Neuronal stem cell (in vitro differentiated cells): Measurements from ENCODE around the gene NTN4.

Experiments used
- DNase-seq: peaks from one replicate; pipeline ENCODE4 v3.0.0-alpha.2; 2013; ENCODE audit warnings: low spot score
- H2AFZ ChIP-seq: one replicate; pipeline ENCODE4 v1.6.1; 2013; ENCODE audit warnings: mild to moderate bottlenecking, low read length, inconsistent platforms
- H2AK5ac ChIP-seq: 2 replicates; pipeline ENCODE4 v1.6.1; 2013; ENCODE audit warnings: low read depth, mild to moderate bottlenecking, inconsistent platforms, low read length, moderate library complexity, mixed read lengths
- H2BK120ac ChIP-seq: 2 replicates; pipeline ENCODE4 v1.6.1; 2013; ENCODE audit warnings: low read depth, mild to moderate bottlenecking, inconsistent platforms, low read length, moderate library complexity, mixed read lengths
- H2BK12ac ChIP-seq: one replicate; pipeline ENCODE4 v1.6.1; 2013; ENCODE audit warnings: low read length, inconsistent platforms
- H2BK15ac ChIP-seq: 2 replicates; pipeline ENCODE4 v1.6.1; 2013; ENCODE audit warnings: mild to moderate bottlenecking, low read length, inconsistent platforms, mixed read lengths
- H2BK5ac ChIP-seq: one replicate; pipeline ENCODE4 v1.6.1; 2013; ENCODE audit warnings: inconsistent platforms, mild to moderate bottlenecking, low read length, moderate library complexity
- H3K14ac ChIP-seq: one replicate; pipeline ENCODE4 v1.6.1; 2013; ENCODE audit warnings: low read length, inconsistent platforms
- H3K18ac ChIP-seq: 2 replicates; pipeline ENCODE4 v1.6.1; 2013; ENCODE audit warnings: low read length, inconsistent platforms
- H3K23ac ChIP-seq: 2 replicates; pipeline ENCODE4 v1.6.1; 2013; ENCODE audit warnings: low read depth, mild to moderate bottlenecking, mixed read lengths, low read length, inconsistent platforms; ENCODE audit not compliant: poor library complexity
- H3K27ac ChIP-seq: replicated peaks from 3 replicates; pipeline ENCODE4 v1.5.1; 2013; ENCODE audit warnings: low read length, inconsistent platforms
- H3K27me3 ChIP-seq, 3 experiments: 2 replicates each; pipeline ENCODE4 v1.6.1; 2013; ENCODE audit warnings: low read length in 3 of 3, mild to moderate bottlenecking in 2 of 3, inconsistent platforms in 1 of 3, low read depth in 1 of 3, mixed read lengths in 1 of 3, moderate library complexity in 1 of 3; ENCODE audit not compliant: control insufficient read depth in 3 of 3, insufficient read depth in 3 of 3
- H3K36me3 ChIP-seq, 2 donors: replicated peaks in 1 of 2; 2 replicates each; pipeline ENCODE4 v1.6.1; 2013; ENCODE audit warnings: low read length in 2 of 2; ENCODE audit not compliant: control insufficient read depth in 2 of 2, insufficient read depth in 2 of 2
- H3K4ac ChIP-seq: 2 replicates; pipeline ENCODE4 v1.6.1; 2013; ENCODE audit warnings: inconsistent platforms, mild to moderate bottlenecking, low read length, moderate library complexity
- H3K4me1 ChIP-seq, 2 donors: 1 replicate in 1 of 2; 2 replicates in 1 of 2; pipeline ENCODE4 v1.6.1; 2013; ENCODE audit warnings: low read length in 2 of 2, low read depth in 1 of 2; ENCODE audit not compliant: control insufficient read depth in 2 of 2, insufficient read depth in 1 of 2
- H3K4me2 ChIP-seq: one replicate; pipeline ENCODE4 v1.6.1; 2013; ENCODE audit warnings: mild to moderate bottlenecking, low read length, inconsistent platforms; ENCODE audit not compliant: insufficient read depth, poor library complexity, severe bottlenecking
- H3K4me3 ChIP-seq, 2 donors: 2 replicates each; pipeline ENCODE4 v1.5.1; 2013; ENCODE audit warnings: low read length in 2 of 2, mild to moderate bottlenecking in 2 of 2, inconsistent platforms in 1 of 2, moderate library complexity in 1 of 2
- H3K79me1 ChIP-seq: one replicate; pipeline ENCODE4 v1.6.1; 2013; ENCODE audit warnings: low read depth, mild to moderate bottlenecking, inconsistent platforms, low read length, moderate library complexity
- H3K9ac ChIP-seq: one replicate; pipeline ENCODE4 v1.6.1; 2013; ENCODE audit warnings: mild to moderate bottlenecking, low read depth, low read length, inconsistent platforms; ENCODE audit not compliant: poor library complexity
- H3K9me3 ChIP-seq, 2 donors: replicated peaks in 1 of 2; 2 replicates each; pipeline versions ENCODE3 to v1.6.1; 2013; ENCODE audit warnings: low read length in 2 of 2, mild to moderate bottlenecking in 2 of 2, inconsistent platforms in 1 of 2, low read depth in 1 of 2, mixed read lengths in 1 of 2, moderate library complexity in 1 of 2; ENCODE audit not compliant: control insufficient read depth in 2 of 2, insufficient read depth in 1 of 2
- H4K8ac ChIP-seq: one replicate; pipeline ENCODE4 v1.6.1; 2013; ENCODE audit warnings: low read depth, mild to moderate bottlenecking, inconsistent platforms, low read length, moderate library complexity
- H4K91ac ChIP-seq: one replicate; pipeline ENCODE4 v1.6.1; 2013; ENCODE audit warnings: low read length, low read depth, mild to moderate bottlenecking, inconsistent platforms; ENCODE audit not compliant: poor library complexity
- WGBS, 2 donors: extraction: QIAGEN DNeasy Blood & Tissue Kit; methylation state at CpG; one replicate each; pipeline ENCODE4 v1.1.7; 2013; ENCODE audit warnings: missing lambda C conversion rate in 2 of 2, mixed read lengths in 1 of 2; ENCODE audit not compliant: insufficient read length in 2 of 2, insufficient replicate concordance in 1 of 2; ENCODE audit errors: extremely low coverage in 2 of 2; 5-methylcytosine and 5-hydroxymethylcytosine counted together

Gene NTN4

DNA sequence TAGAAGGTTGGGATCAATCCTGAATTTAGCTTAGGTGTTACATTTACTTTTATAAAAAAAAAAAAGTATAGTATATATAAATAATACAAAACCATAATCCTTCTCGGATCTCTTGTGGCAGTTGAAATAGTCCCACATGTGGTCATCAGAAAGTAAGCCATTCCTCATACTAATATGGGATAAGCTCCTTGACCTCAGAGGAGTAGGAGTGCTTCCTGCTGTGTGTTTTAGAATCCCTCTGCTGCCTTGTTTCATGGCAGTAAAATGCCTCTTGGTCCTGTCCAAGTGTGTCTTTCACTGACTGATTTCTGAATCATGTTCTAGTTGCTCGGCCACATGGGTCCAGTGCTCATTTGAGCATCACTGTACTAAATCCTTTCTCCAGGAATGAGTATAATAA lies 117.0 kb downstream of the NTN4 start:
- H4K8ac ChIP-seq: no peak overlapping the region
- H3K4me2 ChIP-seq: no peak overlapping the region
- H3K27me3 ChIP-seq: peaks cover 0 to 2% (median 0%) of the 10 kb centered on the region in 3 experiments
- no peaks in the 10 kb centered on the region for H3K4me1 ChIP-seq
- no peak overlapping the region for H4K91ac ChIP-seq
- H2BK15ac ChIP-seq: no peak overlapping the region
- H2AFZ ChIP-seq: no peak overlapping the region
- H3K9ac ChIP-seq: no peak overlapping the region
- no peak overlapping the region for H3K14ac ChIP-seq
- no peak for DNase-seq
- H2AK5ac ChIP-seq: no peak overlapping the region
- no peaks in the 10 kb centered on the region for H3K36me3 ChIP-seq
- no peaks in the 10 kb centered on the region for H3K79me1 ChIP-seq
- H2BK5ac ChIP-seq: no peak overlapping the region
- no peak overlapping the region for H2BK12ac ChIP-seq
- H3K27ac ChIP-seq: no peak overlapping the region
- no CpG with 5 or more reads among the region's 2 CpGs for WGBS, 2 donors
- H3K18ac ChIP-seq: no peak overlapping the region
- H3K4ac ChIP-seq: no peak overlapping the region
- H3K9me3 ChIP-seq: no peaks in the 10 kb centered on the region
- H3K4me3 ChIP-seq: no peak overlapping the region
- H3K23ac ChIP-seq: no peak overlapping the region
- no peak overlapping the region for H2BK120ac ChIP-seq

DNA sequence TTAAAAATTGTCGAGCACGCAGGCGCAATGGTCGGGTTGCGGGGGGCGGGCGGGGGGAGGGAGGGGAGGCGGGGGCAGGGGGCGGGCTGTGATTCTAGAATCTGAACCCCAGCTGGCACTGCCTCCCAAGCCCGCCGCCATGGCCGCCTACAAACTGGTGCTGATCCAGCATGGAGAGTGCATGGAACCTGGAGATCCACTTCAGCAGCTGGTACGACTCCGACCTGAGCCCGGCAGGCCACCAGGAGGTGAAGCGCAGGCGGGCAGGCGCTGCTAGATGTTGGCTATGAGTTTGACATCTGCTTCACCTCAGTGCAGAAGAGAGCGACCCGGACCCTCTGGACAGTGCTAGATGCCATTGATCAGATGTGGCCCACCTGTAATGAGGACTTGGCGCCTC lies 118.4 kb downstream of the NTN4 start:
- Histone ChIP-seq H2AFZ (no peak overlapping the region), H3K79me1 (no peaks in the 10 kb centered on the region), H3K4ac (no peak overlapping the region), H2AK5ac (peak overlapping the region; percentile 56), H2BK120ac (no peak overlapping the region), H3K4me1 (no peaks in the 10 kb centered on the region), H3K4me2 (no peak overlapping the region), H2BK15ac (no peak overlapping the region), H3K18ac (no peak overlapping the region), H3K9me3 (no peaks in the 10 kb centered on the region), H4K91ac (no peak overlapping the region), H4K8ac (no peak overlapping the region), H3K36me3 (no peaks in the 10 kb centered on the region), H3K9ac (no peak overlapping the region), H3K27ac (no peak overlapping the region), H3K4me3 (no peak overlapping the region), H3K14ac (no peak overlapping the region), H3K27me3 (peaks cover 0 to 2% (median 0%) of the 10 kb centered on the region in 3 experiments), H3K23ac (no peak overlapping the region), H2BK12ac (no peak overlapping the region), H2BK5ac (no peak overlapping the region)
- no peak for DNase-seq
- no CpG with 5 or more reads among the region's 21 CpGs for WGBS, 2 donors

DNA sequence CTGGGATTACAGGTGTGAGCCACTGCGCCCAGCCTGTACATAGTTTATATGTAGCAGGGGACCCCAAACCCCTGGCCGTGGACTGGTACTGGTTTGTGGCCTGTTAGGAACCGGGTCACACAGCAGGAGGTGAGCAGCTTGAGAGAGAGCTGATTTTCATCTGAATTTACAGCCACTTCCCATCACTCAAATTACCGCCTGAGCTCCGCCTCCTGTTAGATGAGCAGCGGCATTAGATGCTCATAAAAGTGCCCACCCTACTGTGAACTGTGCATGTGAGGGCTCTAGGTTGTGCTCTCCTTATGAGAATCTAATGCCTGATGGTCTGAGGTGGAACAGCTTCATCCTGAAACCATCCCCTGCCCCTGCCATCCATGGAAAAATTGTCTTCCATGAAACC lies 119.3 kb downstream of the NTN4 start:
- Histone ChIP-seq H4K91ac (no peak overlapping the region), H2BK120ac (no peak overlapping the region), H3K4ac (no peak overlapping the region), H3K27ac (no peak overlapping the region), H3K27me3 (peaks cover 0 to 2% (median 0%) of the 10 kb centered on the region in 3 experiments), H2BK12ac (no peak overlapping the region), H2BK15ac (no peak overlapping the region), H2AFZ (no peak overlapping the region), H3K4me2 (no peak overlapping the region), H3K23ac (no peak overlapping the region), H3K9me3 (no peaks in the 10 kb centered on the region), H3K4me3 (no peak overlapping the region), H3K36me3 (no peaks in the 10 kb centered on the region), H3K14ac (no peak overlapping the region), H3K79me1 (no peaks in the 10 kb centered on the region), H3K9ac (no peak overlapping the region), H2AK5ac (no peak overlapping the region), H3K18ac (no peak overlapping the region), H4K8ac (no peak overlapping the region), H2BK5ac (no peak overlapping the region), H3K4me1 (no peaks in the 10 kb centered on the region)
- DNase-seq: no peak
- WGBS, 2 donors: no CpG with 5 or more reads among the region's 6 CpGs

- H3K4me2 ChIP-seq: no peak overlapping the region
- no peak overlapping the region for H4K8ac ChIP-seq
- H3K4me1 ChIP-seq: no peaks in the 10 kb centered on the region
- H2BK120ac ChIP-seq: no peak overlapping the region
- no peak overlapping the region for H3K4ac ChIP-seq
- no peak overlapping the region for H3K14ac ChIP-seq
- no peak overlapping the region for H3K23ac ChIP-seq
- no peak overlapping the region for H2BK5ac ChIP-seq
- H3K18ac ChIP-seq: no peak overlapping the region
- no CpG with 5 or more reads among the region's 2 CpGs for WGBS, 2 donors
- no peaks in the 10 kb centered on the region for H3K79me1 ChIP-seq
- no peak overlapping the region for H2AK5ac ChIP-seq
- no peaks in the 10 kb centered on the region for H3K27me3 ChIP-seq
- H3K36me3 ChIP-seq: no peaks in the 10 kb centered on the region
- H3K9me3 ChIP-seq: no peaks in the 10 kb centered on the region
- H2BK15ac ChIP-seq: no peak overlapping the region
- DNase-seq: no peak
- no peak overlapping the region for H3K4me3 ChIP-seq
- H4K91ac ChIP-seq: no peak overlapping the region
- H2AFZ ChIP-seq: no peak overlapping the region
- no peak overlapping the region for H3K27ac ChIP-seq
- H3K9ac ChIP-seq: no peak overlapping the region
- no peak overlapping the region for H2BK12ac ChIP-seq
These were observed 127.0 kb downstream of the NTN4 start for GRCh38 chr12:95663525-95663924.
